ENCODE measurements around the gene PTPRCAP. TPM values are rescaled to one million over a fixed set of nuclear protein-coding genes. Genes with fewer than 3 reads are reported as not detected.

The PTPRCAP gene
- polyA plus RNA-seq, 4 donors = 0.86 to 2.4 (median 2.0) TPM

DNA sequence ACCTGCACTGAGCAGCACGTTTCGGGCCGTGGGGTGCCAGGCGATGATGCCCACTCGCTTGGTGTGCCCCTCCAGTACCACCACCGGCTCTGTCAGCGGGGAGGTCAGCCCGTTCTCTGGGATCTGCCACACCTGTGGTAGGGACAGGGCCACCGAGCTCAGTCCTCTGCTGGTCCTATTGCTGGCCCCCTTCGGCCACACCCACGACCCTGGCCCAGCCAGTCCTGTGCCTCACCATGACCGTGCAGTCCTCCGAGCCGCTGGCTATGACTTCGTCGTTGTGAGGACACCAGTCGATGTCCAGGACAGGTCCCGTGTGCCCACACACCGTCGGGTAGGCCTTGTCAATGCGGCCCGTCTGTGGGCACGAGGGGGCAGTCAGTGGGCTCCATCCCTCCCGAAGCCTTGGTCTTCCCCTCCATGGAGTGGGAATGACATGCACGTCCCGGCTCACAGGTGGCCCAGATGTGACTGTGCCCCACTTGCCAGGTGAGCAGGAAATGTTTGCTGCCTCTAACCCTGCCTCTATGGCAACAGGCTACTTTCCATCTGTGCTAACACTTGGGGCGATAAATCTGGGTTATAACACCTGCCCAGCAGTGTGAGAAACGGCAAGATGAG, 4.4 kb upstream of the PTPRCAP start:
- DNase-seq (ENCODE audit: low read depth in 4 of 4, low spot score in 3 of 4) = no peak

DNA sequence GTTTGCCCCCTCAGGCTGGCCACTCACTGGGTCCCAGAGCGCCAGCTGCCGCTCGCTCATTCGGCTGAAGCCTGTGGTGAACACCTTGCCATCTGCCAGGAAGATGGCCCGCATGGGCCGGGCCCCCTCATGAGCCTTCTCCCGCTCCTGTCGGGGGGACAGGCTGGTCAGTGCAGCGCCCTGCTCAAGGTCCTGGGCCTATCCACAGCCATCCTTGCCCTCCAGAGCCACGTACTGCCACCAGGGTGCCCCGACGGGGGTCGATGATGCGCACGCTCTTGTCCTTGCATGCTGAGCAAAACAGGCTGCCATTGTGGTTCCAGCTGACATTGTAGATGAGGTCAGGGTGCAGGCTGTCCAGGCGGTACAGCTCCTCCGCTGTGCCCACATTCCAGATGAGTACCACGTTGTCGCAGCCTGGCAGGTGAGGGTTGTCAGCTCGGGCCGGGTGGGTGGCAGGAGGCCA, 3.6 kb upstream of the PTPRCAP start:
- no peak for DNase-seq (ENCODE audit: low read depth in 4 of 4, low spot score in 3 of 4)

DNA sequence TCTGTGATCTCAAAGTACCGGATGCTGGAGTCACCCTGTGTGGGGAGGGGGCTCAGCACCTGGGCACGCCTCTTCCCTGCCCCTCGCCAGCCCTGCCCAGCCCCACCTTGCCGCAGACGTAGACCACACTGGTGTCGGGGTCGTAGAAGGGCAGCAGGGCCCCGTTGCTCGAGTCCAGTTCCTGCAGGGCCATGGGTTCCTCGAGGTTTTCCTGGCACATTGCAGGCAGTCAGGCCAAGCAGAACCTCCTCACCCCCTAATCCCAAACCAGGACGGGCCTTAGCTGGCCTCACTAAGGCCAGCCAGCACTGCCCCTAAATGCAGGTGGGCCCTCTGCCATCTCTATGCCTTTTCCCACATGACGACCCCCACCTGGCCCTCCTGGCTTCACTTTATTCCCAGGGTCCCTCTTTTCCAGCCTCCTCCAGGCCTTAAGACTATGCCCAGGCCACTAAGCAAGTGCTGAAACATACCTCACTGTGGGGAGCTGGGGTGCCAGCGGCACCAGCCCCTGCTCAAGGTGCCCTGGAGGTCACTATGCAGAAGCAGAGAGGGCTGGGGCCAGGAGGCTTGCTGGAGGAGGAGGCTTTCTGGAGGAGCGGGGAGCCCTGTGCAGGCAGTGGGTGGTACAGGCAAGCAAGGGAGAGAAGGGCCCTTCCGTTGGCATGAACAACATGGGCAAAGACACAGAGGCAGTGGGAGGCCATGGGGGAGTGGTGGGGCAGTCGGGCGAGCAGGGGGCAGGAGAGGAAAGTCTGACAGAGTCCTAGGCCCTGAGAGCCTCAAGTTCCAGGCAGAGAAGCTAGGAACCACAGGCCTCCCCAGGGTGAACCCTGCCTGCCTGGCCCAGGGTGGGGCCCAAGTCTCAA, 3.0 kb upstream of the PTPRCAP start:
- no peak for DNase-seq (ENCODE audit: low read depth in 4 of 4, low spot score in 3 of 4)

DNA sequence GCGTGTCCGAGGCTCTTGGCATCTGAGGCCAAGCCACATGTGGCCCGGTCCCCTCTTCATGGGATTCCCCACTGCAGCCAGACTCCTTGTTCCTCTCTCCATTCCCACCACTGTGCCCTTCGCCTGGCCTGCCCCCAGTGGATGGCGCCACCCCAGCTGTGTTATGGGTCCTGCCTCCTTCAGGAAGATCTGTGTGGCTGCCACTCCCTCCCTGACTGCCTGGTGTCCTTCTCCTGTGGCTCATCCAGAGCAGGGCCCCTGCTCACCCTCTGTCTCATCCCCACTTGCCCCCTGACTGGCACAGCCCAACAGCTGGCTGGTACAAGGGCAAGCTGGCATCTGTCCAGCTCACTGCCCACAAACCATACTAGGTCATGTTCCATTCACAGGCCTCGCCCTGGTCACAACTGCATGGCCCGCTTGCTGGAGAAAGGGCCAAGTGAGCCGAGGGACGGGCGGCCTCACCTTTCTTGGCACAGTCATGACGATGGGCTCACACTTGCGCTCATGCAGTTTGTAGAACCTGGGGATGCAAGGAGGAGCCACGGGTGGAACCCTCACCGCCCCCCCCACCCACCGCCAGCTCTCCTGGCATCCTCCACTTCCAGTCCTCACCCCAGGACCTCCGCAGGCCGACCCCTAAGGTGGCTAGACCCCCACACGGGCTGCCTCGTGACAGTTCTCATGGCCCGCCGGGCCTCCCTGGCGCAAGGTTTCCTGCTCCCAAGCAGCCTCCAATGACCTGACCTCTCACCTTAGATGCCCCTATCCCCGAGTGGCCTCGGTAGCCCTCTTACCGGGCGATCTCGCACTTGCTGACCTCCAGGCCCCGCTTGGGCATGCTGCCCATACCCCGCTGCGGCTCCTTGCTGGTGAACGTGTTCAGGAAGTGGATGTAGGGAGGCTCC, 2.1 kb upstream of the PTPRCAP start:
- no peak for DNase-seq (ENCODE audit: low read depth in 4 of 4, low spot score in 3 of 4)

DNA sequence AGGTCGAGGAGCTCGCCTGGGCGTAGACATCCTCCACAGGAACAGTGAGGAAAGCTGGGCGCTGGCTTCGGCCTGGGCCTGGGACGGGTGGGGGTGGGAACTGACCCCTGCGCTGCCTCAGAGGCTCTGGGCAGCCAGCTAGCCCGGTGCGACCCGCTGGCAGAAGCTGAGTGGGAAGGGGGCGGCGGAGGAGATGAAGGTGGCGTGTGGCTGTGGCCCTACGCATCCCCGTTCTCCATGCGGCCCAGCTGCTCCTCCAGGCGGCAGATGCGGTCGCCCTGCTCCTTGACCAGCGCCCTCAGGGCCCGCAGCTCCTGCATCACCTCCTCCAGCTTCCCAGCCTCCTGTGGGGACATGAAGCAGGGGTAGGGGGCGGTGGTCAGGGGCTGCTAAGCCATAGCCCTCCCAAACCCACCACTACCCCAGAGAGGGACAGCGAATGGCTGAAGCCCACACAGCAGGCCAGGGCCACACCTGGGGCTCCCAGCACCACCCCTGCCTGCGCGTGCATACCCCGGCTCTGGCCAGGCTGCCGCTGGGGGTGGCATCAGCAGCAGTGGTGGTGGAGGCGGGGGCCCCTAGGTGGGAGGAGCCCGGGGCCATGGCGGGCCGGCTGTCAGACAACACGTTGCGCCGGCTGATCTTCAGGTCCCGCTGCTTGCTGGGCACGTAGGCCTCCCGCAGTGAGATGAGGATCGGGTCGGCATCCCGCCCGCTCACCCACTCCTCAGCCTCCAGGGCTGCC, 848 bp upstream of the PTPRCAP start:
- no peak for DNase-seq (ENCODE audit: low read depth in 4 of 4, low spot score in 3 of 4)

DNA sequence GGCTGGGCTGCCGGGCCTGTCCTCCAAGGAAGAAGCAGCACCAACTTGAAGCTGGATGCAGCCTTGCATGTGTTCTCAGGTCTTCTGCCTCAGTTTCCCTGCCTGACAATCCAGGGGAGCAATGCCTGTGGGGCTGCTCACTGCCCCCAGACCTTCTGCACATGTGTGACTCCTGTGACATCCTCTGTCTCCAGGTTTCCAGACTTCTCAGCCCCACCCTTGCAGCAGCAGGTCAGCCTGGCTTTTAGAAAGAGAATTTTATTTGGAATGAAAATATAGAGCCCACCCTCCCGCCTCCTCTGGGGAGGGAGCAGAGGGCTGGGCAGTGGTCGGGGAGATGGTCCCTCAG, 301 bp upstream of the PTPRCAP start:
- no peak for DNase-seq (ENCODE audit: low read depth in 4 of 4, low spot score in 3 of 4)

DNA sequence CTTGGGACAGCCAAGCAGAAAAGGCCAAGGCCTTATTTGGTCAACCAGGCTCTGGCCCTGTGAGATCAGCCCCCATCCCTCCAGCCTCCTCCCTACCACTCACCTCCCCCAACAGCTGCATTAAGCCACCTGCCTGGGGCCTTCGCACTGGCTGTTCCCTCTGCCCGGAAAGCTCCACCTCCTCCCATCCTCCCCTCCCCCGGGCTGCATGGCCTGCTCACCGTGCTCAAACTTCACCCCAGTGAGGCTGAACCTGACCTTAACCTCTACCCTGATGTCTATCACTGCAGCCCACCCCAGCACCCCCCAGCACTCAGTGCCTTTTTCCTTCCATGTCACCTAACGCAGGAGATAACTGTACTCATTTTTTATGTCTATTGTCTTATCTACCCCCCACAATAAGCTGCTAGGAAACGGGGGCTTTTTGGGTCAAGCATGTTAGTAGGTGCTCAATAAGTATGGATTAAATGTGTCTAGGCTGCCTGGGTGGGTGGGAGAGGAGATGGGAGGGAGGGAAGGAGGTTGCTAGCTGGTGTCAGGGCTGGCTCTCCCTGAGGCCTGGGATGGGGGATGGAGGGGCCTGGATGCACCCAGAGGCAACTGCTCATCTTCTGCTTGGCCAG, 912 bp downstream of the PTPRCAP start:
- DNase-seq (ENCODE audit: low read depth in 4 of 4, low spot score in 3 of 4) = no peak

DNA sequence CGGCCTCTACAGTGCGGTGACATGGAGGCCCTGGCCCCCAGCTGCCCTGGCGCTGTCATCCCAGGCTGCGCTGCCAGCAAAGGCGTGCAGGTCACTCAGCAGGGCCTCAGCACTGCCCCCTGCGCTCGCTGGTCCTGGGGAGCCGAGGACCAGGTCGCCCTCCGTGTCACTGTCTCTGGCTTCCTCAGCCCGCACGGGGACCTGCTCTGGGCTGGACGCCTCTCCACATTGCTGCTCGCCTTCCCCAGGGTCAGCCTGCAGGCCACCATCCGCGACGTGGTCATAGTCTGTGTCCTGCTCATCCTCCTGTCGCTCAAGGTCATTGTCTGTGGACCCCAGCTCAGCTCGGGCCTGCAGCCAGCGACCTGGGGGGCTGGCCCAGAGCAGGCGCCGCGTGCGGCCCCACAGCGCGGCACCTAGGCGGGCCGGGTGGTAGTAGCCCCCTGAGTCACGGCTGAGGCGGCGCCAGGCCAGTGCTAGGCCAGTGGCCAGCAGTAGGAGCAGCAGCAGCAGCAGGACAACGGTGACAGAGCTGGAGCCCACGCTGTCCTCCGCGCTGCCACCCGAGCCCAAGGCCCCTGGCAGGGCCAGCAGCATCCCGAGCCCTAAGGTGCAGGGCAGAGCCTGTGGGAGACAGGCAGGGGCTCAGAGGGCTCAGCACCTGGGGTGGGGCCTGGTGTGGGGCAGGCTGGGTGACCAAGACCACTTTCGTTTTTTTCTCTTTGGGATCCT, 1.6 kb downstream of the PTPRCAP start:
- DNase-seq (ENCODE audit: low read depth in 4 of 4, low spot score in 3 of 4) = no peak

DNA sequence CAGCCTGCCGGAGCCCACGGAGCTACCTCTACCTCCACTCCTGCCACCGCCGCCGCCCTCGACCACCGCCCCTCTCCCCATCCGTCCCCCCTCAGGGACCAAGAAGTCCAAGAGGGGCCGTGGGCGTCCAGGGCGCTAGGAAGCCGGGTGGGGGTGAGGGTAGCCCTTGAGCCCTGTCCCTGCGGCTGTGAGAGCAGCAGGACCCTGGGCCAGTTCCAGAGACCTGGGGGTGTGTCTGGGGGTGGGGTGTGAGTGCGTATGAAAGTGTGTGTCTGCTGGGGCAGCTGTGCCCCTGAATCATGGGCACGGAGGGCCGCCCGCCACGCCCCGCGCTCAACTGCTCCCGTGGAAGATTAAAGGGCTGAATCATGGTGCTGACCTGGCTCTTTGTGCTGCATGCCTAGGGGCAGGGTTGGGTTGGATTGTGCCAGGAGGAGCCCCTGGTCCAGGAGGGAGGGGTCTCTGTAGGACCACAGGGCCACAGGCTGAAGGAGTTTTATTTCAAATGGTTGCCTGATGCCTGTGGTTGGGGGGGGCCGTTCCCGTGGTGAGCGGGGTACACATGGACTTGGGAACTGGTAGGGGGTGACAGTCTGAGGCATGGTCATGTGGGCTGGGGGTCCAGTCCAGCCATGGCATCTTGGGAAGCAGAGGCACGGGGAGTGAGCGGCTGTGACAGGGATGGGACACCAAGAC, 2.3 kb downstream of the PTPRCAP start:
- DNase-seq (ENCODE audit: low read depth in 4 of 4, low spot score in 3 of 4) = no peak

DNA sequence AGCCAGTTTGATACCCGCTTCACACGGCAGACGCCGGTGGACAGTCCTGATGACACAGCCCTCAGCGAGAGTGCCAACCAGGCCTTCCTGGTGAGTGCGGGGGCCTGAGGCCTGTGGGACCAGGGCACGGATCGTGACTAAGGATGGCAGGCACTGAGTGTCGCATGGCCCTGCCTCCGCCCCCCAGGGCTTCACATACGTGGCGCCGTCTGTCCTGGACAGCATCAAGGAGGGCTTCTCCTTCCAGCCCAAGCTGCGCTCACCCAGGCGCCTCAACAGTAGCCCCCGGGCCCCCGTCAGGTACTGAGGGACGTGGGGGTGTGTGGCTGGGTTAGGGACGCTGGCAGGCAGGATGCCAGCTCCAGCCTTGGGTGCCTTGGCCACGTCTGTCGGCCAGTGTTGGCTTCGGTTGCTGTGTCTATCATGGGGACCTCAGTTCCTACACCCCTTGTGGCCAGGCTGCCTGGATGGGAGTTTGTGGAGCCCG, 3.0 kb downstream of the PTPRCAP start:
- DNase-seq (ENCODE audit: low read depth in 4 of 4, low spot score in 3 of 4) = no peak

DNA sequence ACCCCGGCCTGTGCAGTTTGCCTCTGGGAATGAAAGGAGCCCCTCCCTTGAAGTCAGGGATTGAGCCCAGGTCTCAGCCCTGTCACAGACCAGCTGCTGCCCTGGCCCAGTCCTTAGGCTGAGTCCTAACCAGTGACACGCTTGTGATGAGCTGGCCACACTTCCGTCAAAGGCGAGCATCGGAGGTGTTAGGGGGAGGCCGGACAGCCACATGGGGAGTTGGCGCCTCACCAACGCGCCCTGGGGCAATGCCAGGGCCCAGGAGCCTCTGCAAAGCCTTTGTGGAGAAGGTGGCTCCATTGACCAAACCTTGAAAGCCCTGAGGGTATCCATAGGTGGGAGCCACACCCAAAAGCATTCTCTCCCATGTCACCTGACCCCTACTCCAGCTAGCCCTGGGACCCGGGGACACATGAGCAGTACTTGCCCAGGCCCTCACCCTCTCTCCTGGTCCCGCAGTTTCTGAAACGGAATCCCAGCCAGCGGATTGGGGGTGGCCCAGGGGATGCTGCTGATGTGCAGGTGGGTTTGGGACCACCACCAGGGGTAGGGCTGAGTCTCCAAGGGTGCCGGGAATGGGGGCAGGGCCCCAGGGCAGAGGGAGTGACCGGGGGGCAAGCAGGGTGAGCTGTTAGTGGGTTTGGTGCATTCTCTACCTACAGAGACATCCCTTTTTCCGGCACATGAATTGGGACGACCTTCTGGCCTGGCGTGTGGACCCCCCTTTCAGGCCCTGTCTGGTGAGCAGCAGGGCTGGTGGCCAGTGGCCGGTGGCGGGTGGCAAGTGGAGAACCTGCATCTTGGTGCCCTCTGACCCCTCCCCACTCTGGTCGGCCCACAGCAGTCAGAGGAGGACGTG, 3.7 kb downstream of the PTPRCAP start:
- DNase-seq (ENCODE audit: low read depth in 4 of 4, low spot score in 3 of 4) = no peak

DNA sequence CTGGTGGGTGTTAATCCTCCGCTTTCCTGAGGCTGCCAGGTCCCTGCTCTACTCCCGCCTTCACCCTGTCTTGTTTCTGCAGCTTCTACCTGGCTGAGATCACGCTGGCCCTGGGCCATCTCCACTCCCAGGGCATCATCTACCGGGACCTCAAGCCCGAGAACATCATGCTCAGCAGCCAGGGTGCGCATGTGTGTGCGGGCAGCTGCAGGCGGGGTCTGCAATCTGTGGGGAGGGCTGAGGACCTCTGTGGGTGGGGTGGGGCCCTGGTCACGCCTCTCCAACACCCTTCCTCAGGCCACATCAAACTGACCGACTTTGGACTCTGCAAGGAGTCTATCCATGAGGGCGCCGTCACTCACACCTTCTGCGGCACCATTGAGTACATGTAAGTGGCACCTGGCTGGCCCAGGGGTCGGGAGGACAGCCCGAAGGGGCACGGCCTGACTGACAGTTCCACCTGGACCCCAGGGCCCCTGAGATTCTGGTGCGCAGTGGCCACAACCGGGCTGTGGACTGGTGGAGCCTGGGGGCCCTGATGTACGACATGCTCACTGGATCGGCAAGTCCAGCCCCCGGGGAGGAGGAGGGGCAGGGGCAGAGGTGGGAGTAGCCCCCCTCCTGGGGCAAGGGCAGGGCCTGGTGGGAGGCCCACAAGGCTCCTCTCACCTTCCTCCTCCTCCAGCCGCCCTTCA, 4.7 kb downstream of the PTPRCAP start:
- DNase-seq (ENCODE audit: low read depth in 4 of 4, low spot score in 3 of 4) = no peak

DNA sequence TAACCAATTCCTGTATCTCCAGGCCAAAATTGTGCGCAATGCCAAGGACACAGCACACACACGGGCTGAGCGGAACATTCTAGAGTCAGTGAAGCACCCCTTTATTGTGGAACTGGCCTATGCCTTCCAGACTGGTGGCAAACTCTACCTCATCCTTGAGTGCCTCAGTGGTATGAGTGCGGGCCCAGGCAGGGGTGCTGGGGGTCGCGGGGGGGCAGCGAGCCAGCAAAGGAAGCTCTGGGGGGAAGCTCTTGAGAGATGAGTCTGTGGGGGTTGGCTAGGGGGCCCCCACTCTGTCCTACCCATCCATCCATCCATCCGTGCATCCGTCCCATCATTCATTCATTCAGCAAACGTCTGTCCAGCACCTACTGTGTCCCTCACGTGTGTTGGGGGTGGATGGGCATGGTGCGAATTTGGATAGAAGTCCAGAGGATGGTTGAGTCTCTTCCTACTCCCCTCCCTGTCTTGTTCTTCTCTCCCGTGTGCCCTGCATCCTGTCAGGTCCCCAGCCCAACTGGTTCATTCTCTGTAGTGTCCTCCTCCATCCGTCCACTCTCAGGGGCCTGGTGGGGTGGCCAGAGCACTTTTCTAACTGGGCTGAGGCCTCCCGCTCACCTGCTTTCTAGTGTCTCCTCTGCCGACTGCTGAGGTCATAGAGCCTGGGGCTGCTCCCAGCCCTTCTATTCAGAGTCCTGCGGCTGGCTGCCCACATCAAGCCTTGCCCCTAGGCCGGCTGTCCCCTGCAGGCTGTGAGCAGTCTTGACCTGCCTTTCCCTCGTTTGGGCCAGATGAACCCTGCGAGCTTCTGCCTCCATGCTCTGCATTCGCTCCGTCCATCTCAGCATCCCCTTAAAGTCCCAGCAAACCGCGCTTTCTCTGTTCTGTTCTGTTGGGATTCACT, 5.9 kb downstream of the PTPRCAP start:
- no peak for DNase-seq (ENCODE audit: low read depth in 4 of 4, low spot score in 3 of 4)

DNA sequence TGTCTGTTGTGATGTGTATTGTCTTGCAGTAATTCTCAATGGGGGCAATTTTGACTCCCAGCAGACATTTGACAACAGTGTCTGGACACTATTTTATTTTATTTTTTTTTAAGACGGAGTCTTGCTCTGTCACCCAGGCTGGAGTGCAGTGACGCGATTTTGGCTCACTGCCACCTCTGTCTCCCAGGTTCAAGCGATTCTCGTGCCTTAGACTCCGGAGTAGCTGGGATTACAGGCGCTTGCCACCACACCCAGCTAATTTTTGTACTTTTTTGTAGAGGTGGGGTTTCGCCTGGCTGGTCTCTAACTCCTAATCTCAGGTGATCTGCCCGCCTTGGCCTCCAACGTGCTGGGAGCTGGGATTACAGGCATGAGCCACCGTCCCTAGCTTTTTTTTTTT, 7.8 kb downstream of the PTPRCAP start:
- no peak for DNase-seq (ENCODE audit: low read depth in 4 of 4, low spot score in 3 of 4)

DNA sequence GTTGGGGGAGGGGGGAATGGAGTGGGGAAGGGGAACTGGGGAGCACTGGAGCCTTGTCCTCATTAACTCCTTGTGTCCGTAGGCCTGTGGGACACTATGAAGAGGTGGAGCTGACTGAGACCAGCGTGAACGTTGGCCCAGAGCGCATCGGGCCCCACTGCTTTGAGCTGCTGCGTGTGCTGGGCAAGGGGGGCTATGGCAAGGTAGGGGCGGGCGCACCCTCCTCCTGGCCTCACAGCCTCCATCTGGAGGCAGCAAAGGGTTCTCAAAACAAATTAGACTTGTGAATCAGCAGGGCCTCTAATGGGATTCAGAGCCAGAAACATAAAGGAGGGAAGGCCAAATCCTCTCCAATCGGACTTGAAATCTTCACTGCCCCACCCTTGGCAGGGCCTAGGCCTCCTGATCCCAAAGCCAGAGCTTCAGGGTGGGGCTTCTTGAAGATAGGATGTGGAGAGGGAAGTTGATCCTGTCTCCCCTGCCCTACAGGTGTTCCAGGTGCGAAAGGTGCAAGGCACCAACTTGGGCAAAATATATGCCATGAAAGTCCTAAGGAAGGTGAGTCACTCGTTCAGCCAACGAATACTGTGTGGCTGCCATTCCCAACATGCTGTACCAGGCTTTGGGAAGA, 8.3 kb downstream of the PTPRCAP start:
- no peak for DNase-seq (ENCODE audit: low read depth in 4 of 4, low spot score in 3 of 4)
